Measurements from ENCODE around the gene OLFM2.

The OLFM2 gene

DNA sequence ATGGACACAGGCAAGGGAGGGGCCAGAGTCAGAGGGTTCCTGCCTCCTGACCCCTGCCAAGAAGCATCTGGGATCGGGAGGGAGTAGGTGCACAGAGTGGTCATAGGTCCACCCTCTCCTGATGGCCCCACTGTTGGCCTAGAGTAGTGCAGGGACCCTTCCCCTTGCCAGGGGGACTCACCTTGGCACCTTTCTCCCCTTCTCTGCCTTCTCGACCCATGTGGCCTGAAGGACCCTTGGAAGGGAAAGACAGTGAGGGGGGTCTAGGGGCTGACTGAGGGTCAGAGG is 33.3 kb upstream of the OLFM2 start:
- no peak overlapping the region for H3K4me3 ChIP-seq (ENCODE audit: low read depth, low read length)
- H3K27me3 ChIP-seq (ENCODE audit: insufficient read depth, low read depth, severe bottlenecking), result peaks cover 71% of the 10 kb centered on the region
- H3K27ac ChIP-seq, result no peak overlapping the region
- H3K9me3 ChIP-seq (ENCODE audit: severe bottlenecking), result no peaks in the 10 kb centered on the region
- no peaks in the 10 kb centered on the region for H3K36me3 ChIP-seq
- DNase-seq, result no peak
- TF ChIP-seq, protein P1, sequence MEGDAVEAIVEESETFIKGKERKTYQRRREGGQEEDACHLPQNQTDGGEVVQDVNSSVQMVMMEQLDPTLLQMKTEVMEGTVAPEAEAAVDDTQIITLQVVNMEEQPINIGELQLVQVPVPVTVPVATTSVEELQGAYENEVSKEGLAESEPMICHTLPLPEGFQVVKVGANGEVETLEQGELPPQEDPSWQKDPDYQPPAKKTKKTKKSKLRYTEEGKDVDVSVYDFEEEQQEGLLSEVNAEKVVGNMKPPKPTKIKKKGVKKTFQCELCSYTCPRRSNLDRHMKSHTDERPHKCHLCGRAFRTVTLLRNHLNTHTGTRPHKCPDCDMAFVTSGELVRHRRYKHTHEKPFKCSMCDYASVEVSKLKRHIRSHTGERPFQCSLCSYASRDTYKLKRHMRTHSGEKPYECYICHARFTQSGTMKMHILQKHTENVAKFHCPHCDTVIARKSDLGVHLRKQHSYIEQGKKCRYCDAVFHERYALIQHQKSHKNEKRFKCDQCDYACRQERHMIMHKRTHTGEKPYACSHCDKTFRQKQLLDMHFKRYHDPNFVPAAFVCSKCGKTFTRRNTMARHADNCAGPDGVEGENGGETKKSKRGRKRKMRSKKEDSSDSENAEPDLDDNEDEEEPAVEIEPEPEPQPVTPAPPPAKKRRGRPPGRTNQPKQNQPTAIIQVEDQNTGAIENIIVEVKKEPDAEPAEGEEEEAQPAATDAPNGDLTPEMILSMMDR (IDR thresholded peaks at IDR 0.05; ENCODE audit: low read depth, low read length), result no peak

DNA sequence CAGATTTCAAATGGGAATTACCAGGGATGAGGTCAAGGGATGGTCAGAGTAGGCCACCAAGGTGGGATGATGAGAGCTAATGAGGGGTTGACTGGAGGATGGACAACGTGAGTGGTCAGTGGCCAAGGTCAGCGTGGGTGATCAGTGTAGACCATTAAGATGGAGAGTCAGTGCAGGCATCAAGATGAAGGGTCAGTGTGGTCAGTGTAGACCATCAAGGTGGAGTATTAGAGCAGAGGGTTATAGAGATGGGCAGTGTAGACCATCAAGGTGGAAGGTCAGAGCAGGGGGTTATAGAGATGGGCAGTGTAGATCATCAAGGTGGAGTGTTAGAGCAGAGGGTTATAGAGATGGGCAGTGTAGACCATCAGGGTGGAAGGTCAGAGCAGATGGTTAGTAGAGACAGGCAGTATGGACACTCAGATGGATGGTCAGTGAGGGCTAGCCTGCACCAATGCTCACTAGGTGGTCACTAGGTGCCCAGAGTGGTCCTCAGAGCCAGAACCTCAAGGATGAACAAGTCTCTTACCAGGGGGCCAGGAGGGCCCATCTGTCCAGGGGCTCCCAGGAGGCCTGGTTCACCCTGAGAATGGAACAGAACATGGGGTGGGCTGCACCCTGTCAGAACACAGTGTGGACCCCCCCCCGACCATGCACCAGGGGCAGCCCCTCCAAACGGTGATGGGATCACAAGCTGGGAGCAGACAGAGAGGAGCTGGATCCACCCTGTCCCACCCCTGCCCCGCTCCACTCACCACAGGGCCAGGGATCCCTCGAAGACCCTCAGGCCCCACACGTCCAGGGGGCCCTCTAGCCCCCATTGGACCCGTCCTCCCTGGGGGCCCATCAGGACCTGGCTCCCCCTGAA is 32.7 kb upstream of the OLFM2 start:
- DNase-seq, result no peak
- no peak overlapping the region for H3K27ac ChIP-seq
- H3K4me3 ChIP-seq (ENCODE audit: low read depth, low read length), result no peak overlapping the region
- no peaks in the 10 kb centered on the region for H3K9me3 ChIP-seq (ENCODE audit: severe bottlenecking)
- peaks cover 69% of the 10 kb centered on the region for H3K27me3 ChIP-seq (ENCODE audit: insufficient read depth, low read depth, severe bottlenecking)
- TF ChIP-seq, protein P1 (IDR thresholded peaks at IDR 0.05; ENCODE audit: low read depth, low read length), result no peak
- no peaks in the 10 kb centered on the region for H3K36me3 ChIP-seq

DNA sequence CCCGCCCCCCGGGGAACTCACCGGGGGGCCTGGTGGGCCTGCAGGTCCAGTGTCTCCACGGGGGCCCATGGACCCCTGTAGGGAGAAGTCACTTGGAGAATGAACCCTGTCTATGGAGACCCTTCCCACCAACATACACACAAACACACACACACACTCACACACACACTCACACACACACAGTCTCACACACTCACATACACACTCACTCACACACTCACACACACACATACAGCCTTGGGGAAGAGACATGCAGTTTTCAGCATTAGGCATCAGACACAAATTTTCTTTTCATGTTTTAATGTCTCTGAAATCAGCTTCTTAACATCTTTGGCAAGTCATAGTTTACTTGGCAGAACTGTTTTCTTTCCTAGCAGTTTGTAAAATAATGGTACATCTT is 31.0 kb upstream of the OLFM2 start:
- Histone ChIP-seq H3K4me3 (ENCODE audit: low read depth, low read length) (no peak overlapping the region), H3K36me3 (no peaks in the 10 kb centered on the region), H3K27me3 (ENCODE audit: insufficient read depth, low read depth, severe bottlenecking) (peaks cover 62% of the 10 kb centered on the region), H3K27ac (no peak overlapping the region), H3K9me3 (ENCODE audit: severe bottlenecking) (no peaks in the 10 kb centered on the region)
- TF ChIP-seq, protein P1 (IDR thresholded peaks at IDR 0.05; ENCODE audit: low read depth, low read length), result no peak
- DNase-seq, result no peak

DNA sequence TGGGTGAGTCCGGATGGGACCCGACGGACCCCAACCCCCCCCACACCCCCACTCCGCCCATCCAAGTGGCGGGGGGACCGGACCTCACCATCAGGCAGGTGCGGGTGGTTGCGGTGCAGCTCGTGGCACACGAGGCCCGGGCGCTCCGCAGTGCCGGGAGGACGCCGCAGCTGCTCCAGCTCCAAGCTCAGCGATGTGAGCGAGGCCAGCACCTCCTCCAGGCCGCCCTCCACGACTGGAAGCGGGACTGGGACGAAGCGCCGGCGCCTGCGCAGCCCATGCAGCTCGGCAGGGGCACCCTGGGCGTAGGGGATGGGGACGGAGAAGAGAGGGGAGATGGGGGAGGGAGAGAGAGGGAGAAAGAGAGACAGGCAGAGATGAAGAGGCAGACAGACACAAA is 30.1 kb upstream of the OLFM2 start:
- no peak overlapping the region for H3K4me3 ChIP-seq (ENCODE audit: low read depth, low read length)
- no peaks in the 10 kb centered on the region for H3K36me3 ChIP-seq
- no peak overlapping the region for H3K27ac ChIP-seq
- TF ChIP-seq, protein P1 (IDR thresholded peaks at IDR 0.05; ENCODE audit: low read depth, low read length), result no peak
- peaks cover 60% of the 10 kb centered on the region for H3K27me3 ChIP-seq (ENCODE audit: insufficient read depth, low read depth, severe bottlenecking)
- peak; percentile 7 for DNase-seq
- no peaks in the 10 kb centered on the region for H3K9me3 ChIP-seq (ENCODE audit: severe bottlenecking)

DNA sequence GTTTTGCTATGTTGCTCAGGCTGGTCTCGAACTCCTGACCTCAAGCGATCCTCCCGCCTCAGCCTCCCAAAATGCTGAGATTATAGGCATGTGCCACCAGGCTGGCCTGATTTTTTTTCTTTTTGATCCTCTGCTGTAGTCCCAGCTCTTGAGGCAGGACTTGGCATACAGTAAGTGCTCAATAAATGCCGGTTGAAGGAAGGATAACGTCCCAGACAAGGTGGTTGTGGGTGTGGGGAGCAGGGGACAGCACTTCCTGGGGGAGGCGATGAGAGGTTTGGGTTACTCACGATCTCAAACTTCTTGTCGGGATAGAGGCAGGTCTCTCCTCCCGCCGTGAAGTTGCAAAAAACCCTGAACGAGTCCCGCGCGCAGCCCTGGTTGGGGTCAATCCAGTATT is 29.7 kb upstream of the OLFM2 start:
- Histone ChIP-seq H3K4me3 (ENCODE audit: low read depth, low read length) (no peak overlapping the region), H3K9me3 (ENCODE audit: severe bottlenecking) (no peaks in the 10 kb centered on the region), H3K36me3 (no peaks in the 10 kb centered on the region), H3K27me3 (ENCODE audit: insufficient read depth, low read depth, severe bottlenecking) (peaks cover 58% of the 10 kb centered on the region), H3K27ac (no peak overlapping the region)
- DNase-seq, result no peak
- TF ChIP-seq, protein P1 (IDR thresholded peaks at IDR 0.05; ENCODE audit: low read depth, low read length), result no peak
